HEK293 (cell line): ENCODE measurements around the gene HNRNPA2B1.

Experiments used
- AEBP2 ChIP-seq: fragments of 450-650 bp; formaldehyde crosslinking; IDR thresholded peaks from 2 replicates; pipeline ENCODE4 v1.5.1; 2016; ENCODE audit warnings: missing biosample characterization, missing genetic modification characterization, borderline replicate concordance
- CTCF ChIP-seq: fragments of 450-650 bp; formaldehyde crosslinking; IDR thresholded peaks from 2 replicates; pipeline ENCODE4 v1.5.1; 2016; ENCODE audit warnings: missing biosample characterization, missing genetic modification characterization
- REPIN1 ChIP-seq: fragments of 450-650 bp; formaldehyde crosslinking; IDR thresholded peaks from 2 replicates; pipeline ENCODE4 v1.5.1; 2017; ENCODE audit warnings: missing biosample characterization, missing genetic modification characterization, low read depth
- SP7 ChIP-seq: fragments of 450-650 bp; formaldehyde crosslinking; IDR thresholded peaks from 2 replicates; pipeline ENCODE4 v1.5.1; 2016; ENCODE audit warnings: missing biosample characterization, missing genetic modification characterization
- ZNF169 ChIP-seq: fragments of 450-650 bp; formaldehyde crosslinking; IDR thresholded peaks from 2 replicates; pipeline ENCODE4 v1.5.1; 2016; ENCODE audit warnings: missing biosample characterization, missing genetic modification characterization

- no peak for TF ChIP-seq CTCF (tag by site-specific recombination)
- TF ChIP-seq SP7 (tag by site-specific recombination), result no peak
- no peak for TF ChIP-seq ZNF169
- TF ChIP-seq AEBP2 (tag by site-specific recombination), result no peak
- no peak for TF ChIP-seq REPIN1 (tag by site-specific recombination)
Measured at GRCh38 chr7:26153241-26153822, 47.2 kb downstream of the HNRNPA2B1 start.
